Measurements from ENCODE around the gene MYCBPAP. TPM values are rescaled to one million over a fixed set of nuclear protein-coding genes. Genes with fewer than 3 reads are reported as not detected.
A peak's percentile ranks its signal among the peaks of the same experiment; 100 is the strongest.

The MYCBPAP gene
- total and polyA plus RNA-seq, 7 donors = 0.05 to 0.99 (median 0.27) TPM; not detected in 2

DNA sequence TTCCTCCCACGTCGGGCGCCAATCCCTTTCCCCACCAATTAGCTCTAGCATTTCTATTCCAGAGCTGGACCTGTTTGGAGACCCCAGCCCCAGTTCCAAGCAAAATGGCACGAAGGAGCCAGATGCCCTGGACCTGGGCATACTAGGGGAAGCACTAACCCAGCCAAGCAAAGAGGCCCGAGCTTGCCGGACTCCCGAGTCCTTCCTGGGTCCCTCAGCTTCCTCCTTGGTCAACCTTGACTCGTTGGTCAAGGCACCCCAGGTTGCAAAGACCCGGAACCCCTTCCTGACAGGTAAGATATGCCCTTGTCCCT lies 33.1 kb downstream of the MYCBPAP start:
- TF ChIP-seq CTCF (IDR thresholded peaks at IDR 0.05) = no peak
- peak overlapping the region; percentile 73 for H3K4me3 ChIP-seq

DNA sequence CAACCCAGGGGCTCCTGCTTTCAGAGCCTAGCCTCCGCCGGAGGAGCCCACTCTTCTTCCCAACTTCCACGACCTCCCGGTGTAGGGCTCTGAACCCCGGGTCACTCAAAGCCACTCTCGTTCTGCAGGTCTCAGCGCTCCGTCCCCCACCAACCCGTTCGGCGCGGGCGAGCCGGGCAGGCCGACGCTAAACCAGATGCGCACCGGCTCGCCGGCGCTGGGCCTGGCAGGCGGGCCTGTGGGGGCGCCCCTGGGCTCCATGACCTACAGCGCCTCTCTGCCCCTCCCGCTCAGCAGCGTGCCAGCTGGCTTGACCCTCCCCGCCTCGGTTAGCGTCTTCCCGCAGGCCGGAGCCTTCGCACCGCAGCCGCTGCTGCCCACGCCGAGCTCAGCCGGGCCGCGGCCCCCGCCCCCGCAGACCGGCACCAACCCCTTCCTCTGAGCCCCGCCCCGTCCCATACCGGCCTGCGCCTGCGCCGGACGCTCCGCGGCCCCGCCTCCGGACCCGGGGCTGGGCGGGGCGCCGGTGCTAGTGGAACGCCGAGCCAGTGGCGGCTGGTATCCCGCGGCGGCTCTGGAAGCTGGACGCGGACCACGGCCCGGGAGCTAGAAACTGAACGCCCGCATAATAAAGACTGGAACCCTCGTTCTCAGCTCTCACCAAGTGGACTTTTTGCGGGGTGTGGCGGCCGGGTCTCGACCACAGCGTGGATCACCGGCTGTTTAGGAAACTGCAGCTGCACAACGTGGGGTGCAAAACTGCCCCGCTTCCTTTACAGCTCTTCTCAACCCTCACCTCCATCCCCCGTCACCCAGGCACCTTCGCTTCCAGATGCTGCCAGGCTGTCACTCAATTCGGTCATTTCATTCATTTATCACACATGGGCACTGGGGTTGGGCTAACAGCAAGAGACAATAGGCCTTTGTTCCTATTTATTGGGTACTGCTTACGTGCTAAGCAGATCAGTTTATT lies 33.8 kb downstream of the MYCBPAP start:
- H3K36me3 ChIP-seq (ENCODE audit: insufficient read depth in 1 of 2, low read depth in 1 of 2) = no peaks in the 10 kb centered on the region
- H3K9me3 ChIP-seq = no peaks in the 10 kb centered on the region
- TF ChIP-seq CTCF (IDR thresholded peaks at IDR 0.05) = peak; percentile 16
- intact Hi-C loops (cut with DNase I) = loop anchor here in 1 of 2 donors (2.0 kb wide), 1 partner anchor 61 kb away; no protein-coding TSS in a partner anchor
- WGBS, 3 donors = 1 to 2% (median 1%) methylated on average over 64 to 82 of the region's 82 CpGs
- H3K27ac ChIP-seq = peak overlapping the region; percentile 65
- peak overlapping the region; percentile 73 for H3K4me3 ChIP-seq
- DNase-seq = peak; percentile 88 to 92
- peaks cover 7% of the 10 kb centered on the region for H3K4me1 ChIP-seq
- peak; percentile 91 to 95 (median 92) for ATAC-seq
- H3K27me3 ChIP-seq (ENCODE audit: insufficient read depth in 3 of 3, low read length in 2 of 3) = no peaks in the 10 kb centered on the region

More for the DNA sequence above, 33.1 kb downstream of the MYCBPAP start:
- Histone ChIP-seq H3K27ac (peak overlapping the region; percentile 65), H3K36me3 (ENCODE audit: insufficient read depth in 1 of 2, low read depth in 1 of 2) (no peaks in the 10 kb centered on the region), H3K9me3 (no peaks in the 10 kb centered on the region), H3K4me1 (peaks cover 7% of the 10 kb centered on the region), H3K27me3 (ENCODE audit: insufficient read depth in 3 of 3, low read length in 2 of 3) (no peaks in the 10 kb centered on the region)
- intact Hi-C loops (cut with DNase I) = no loop called here
- ATAC-seq = peak in 1 of 4 donors; percentile 3
- DNase-seq = no peak
- WGBS, 3 donors = 51 to 70% (median 53%) methylated on average over 9 of the region's 9 CpGs

DNA sequence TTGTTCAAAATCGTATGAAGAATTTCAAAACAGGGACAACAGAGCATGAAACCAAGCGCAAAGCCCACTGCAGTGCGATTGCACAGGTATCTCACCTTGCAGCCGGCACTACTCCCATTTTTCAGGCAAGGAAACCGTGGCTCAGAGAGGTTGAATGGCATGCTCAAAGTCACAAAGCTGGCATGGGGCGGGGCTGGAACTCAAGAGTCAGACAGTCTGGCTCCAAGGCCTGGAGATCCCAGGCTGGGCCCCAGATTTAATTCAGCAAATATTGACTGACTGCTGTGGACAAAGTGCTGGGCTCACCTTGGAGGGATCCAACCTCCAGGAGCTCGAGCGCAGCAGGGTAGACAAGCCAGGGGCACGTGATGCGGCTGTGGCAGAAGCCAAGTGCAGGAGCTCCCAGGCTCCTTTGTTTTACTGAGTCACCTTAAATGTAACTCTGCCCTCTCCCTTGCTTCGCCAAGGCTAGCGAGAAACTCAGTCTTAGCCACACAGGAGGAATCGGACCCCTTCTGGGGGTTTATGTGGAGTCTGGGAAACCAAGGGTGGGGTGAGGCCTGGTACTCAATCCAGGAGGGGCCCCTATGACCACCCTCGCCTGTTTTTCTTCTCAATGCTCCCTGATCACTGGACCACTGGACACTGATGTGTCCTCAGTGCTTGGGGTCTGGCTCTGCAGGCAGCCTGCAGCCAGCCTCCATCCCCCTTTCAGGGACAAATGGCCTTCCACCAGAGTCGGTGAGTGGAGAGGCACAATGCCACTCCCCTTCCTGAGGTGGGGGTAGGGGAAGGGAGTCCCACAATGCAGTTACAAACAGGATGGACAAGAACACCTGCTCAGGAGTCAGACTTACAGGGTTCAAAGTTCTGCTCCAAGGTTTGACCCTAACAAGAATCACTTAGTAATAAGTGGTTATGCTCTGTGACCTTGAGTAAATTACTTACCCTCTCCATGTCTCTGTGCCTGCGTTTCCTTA lies 34.8 kb downstream of the MYCBPAP start:
- H3K27ac ChIP-seq = no peak overlapping the region
- DNase-seq (no peak), ATAC-seq (no peak)
- 84 to 87% (median 84%) methylated on average over 16 of the region's 16 CpGs for WGBS, 3 donors
- intact Hi-C loops (cut with DNase I) = loop anchor here in 1 of 2 donors (2.0 kb wide), 1 partner anchor 62 kb away; no protein-coding TSS in a partner anchor
- H3K9me3 ChIP-seq = no peaks in the 10 kb centered on the region
- H3K36me3 ChIP-seq (ENCODE audit: insufficient read depth in 1 of 2, low read depth in 1 of 2) = no peaks in the 10 kb centered on the region
- H3K27me3 ChIP-seq (ENCODE audit: insufficient read depth in 3 of 3, low read length in 2 of 3) = no peaks in the 10 kb centered on the region
- peaks cover 7% of the 10 kb centered on the region for H3K4me1 ChIP-seq
- TF ChIP-seq CTCF (IDR thresholded peaks at IDR 0.05) = no peak
- H3K4me3 ChIP-seq = peak overlapping the region; percentile 73

DNA sequence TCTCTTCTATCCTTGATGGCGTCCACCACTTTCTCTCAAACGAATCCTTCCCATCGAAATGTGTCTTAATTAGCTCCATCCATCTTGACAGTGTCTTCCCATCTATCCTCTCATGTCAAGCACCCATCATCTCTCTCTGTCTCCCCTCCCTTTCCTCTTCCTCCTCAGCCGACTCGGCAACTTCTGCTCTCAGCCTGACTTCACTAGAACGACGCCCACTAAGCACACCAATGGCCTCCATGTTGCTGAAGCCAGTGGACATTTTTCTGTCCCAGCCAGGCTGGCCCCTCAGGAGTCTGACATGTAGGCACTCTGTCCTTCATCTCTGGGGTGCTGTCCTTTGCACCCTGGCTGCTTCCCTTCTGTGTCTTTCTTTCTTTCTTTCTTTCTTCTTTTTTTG lies 36.3 kb downstream of the MYCBPAP start:
- intact Hi-C loops (cut with DNase I) = no loop called here
- no peaks in the 10 kb centered on the region for H3K36me3 ChIP-seq (ENCODE audit: insufficient read depth in 1 of 2, low read depth in 1 of 2)
- ATAC-seq = no peak
- TF ChIP-seq CTCF (IDR thresholded peaks at IDR 0.05) = no peak
- H3K9me3 ChIP-seq = no peaks in the 10 kb centered on the region
- H3K4me3 ChIP-seq = no peak overlapping the region
- peaks cover 7% of the 10 kb centered on the region for H3K4me1 ChIP-seq
- DNase-seq = no peak
- H3K27me3 ChIP-seq (ENCODE audit: insufficient read depth in 3 of 3, low read length in 2 of 3) = no peaks in the 10 kb centered on the region
- 74 to 78% (median 75%) methylated on average over 7 of the region's 7 CpGs for WGBS, 3 donors
- no peak overlapping the region for H3K27ac ChIP-seq
